ENCODE measurements around the gene SAMD4B.
A peak's percentile ranks its signal among the peaks of the same experiment; 100 is the strongest.
"Not testable (repeated sequence)": the region's sequence is repeated elsewhere in the genome, so short reads cannot be mapped to it uniquely, and the experiment has no call there.

The SAMD4B gene

DNA sequence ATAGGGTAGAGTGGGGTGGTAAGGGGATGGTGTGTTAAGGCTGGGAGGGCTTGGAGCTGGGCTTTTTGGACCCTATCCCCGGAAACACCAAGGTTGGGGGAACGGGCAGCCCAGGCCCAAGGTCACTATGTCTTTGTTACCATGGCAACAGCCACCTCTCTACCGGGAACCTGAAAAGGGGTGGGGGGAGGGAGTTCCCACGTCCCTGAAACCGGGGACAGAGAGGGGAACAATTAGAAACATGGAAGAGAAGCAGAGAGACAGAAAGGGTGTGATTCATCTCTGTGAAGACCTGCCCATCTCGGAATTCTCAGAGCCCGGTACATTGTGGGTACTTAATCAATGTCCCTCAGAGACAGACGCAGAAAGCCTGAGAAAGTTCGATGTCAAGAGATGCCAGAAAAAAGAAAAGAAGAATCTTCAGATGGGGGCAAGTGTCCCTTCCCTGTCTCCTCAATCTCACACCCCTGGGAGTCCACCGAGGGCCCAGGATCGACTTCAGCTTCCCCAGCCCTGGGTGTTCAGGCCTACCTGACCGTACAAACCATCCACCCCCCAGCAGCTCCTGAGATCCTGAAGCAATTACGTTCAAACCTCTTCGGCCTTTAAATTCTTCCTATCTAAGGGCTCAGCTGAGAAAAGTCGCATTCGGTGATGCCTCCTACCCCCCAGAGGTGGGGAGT is 14.7 kb upstream of the SAMD4B start:
- TF ChIP-seq, protein P1, sequence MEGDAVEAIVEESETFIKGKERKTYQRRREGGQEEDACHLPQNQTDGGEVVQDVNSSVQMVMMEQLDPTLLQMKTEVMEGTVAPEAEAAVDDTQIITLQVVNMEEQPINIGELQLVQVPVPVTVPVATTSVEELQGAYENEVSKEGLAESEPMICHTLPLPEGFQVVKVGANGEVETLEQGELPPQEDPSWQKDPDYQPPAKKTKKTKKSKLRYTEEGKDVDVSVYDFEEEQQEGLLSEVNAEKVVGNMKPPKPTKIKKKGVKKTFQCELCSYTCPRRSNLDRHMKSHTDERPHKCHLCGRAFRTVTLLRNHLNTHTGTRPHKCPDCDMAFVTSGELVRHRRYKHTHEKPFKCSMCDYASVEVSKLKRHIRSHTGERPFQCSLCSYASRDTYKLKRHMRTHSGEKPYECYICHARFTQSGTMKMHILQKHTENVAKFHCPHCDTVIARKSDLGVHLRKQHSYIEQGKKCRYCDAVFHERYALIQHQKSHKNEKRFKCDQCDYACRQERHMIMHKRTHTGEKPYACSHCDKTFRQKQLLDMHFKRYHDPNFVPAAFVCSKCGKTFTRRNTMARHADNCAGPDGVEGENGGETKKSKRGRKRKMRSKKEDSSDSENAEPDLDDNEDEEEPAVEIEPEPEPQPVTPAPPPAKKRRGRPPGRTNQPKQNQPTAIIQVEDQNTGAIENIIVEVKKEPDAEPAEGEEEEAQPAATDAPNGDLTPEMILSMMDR (IDR thresholded peaks at IDR 0.05): no peak
- H3K27ac ChIP-seq: no peak overlapping the region
- H3K4me3 ChIP-seq: no peak overlapping the region
- DNase-seq (ENCODE audit: low spot score): no peak

DNA sequence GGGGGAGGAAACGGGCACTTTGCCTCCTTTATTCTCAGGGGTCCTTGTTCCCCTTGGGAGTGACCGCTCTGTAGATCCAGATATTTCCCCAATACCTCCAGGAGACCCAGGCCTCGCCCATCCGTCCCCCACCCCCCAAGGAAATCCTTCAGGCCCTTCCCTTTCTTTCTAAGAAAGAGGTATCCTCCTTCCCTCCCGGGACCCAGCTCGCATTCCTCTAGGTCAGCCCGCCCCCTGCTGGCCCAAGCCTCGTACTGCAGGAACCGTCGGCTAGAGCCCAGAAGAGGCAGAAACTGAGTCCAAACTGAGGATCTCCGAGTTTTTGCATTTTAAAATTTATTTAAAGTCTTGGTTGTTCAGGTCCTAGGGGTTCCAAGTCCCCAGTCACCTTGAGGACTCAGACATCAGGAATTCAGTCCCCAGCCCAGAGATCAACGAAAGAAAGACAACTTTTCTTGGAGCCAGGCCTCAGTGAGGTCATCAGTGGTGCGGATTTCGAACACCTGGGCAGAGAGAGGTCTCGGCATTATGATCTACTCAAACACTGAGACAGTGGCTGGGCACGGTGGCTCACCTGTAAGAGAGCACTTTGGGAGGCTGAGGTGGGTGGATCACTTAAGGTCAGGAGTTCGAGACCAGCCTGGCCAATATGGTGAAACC is 14.0 kb upstream of the SAMD4B start:
- TF ChIP-seq, protein P1 (IDR thresholded peaks at IDR 0.05): peak; percentile 91
- Histone ChIP-seq H3K4me3 (no peak overlapping the region), H3K27ac (no peak overlapping the region)
- peak; percentile 83 for DNase-seq (ENCODE audit: low spot score)

DNA sequence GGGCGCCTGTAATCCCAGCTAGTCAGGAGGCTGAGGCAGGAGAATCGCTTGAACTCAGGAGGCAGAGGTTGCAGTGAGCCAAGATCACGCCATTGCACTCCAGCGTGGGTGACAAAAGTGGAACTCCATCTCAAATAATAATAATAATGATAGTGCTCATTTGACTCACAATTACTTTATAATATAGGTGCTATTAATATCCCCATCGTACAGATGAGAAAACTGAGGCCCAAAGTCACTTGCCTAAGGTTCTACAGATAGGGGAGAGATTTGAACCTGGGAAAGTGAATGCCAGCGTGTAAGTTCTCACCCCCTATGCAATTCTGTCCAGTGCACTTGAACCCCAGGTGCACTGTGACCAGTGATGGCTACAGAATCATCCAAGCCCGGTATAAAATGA is 12.3 kb upstream of the SAMD4B start:
- Histone ChIP-seq H3K27ac (no peak overlapping the region), H3K4me3 (no peak overlapping the region)
- DNase-seq (ENCODE audit: low spot score): no peak
- TF ChIP-seq, protein P1 (IDR thresholded peaks at IDR 0.05): no peak

DNA sequence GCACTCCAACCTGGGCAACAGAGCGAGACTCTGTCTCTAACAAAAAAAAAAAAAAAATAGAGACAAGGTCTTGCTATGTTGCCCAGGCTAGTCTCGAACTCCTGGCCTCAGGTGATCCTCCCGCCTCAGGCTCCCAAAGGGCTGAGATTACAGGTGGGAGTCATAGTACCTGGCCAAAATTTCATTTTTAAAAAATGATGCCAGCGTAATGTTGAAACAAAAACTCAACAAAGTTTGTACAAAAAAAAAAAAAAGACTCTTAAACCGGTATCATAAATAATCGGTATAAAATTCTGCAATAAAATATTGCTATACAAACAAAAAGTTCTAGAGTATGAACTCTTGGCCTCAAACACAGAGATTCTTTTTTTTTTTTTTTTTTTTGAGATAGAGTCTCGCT is 9.9 kb upstream of the SAMD4B start:
- TF ChIP-seq, protein P1 (IDR thresholded peaks at IDR 0.05): no peak
- H3K27ac ChIP-seq: no peak overlapping the region
- no peak overlapping the region for H3K4me3 ChIP-seq
- no peak for DNase-seq (ENCODE audit: low spot score)

DNA sequence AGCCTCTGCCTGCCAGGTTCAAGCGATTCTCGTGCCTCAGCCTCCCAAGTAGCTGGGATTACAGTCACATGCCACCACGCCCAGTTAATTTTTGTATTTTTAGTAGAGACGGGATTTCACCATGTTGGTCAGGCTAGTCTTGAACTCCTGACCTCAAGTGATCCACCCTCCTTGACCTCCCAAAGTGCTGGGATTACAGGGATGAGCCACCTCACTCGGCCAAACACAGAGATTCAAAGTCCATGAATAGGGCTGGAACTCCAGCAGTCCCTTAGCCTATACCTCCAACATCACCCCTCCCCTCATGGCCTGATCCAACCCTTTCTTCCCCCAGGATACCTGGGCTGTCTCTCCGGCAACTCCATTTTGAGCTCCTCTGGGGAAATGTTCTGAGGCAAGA is 9.5 kb upstream of the SAMD4B start:
- not testable (repeated sequence) for DNase-seq (ENCODE audit: low spot score); H3K27ac ChIP-seq; H3K4me3 ChIP-seq

DNA sequence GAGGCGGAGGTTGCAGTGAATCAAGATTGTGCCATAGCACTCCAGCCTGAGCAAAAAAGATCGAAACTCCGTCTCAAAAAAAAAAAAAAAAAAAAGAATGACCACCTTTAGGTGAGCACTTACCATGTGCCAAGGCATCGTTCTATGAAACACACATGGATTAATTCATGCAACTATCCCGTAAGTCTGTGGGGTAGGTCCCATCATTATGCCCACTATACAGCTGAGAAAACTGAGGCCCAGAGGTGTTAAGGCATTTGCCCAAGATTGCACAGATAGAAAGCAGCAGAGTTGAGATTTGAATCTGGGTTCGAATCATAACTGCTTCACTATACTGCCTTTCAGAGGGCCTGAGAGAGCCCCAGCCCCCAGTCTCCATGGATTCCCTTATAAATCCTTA is 8.7 kb upstream of the SAMD4B start:
- no peak for DNase-seq (ENCODE audit: low spot score)
- Histone ChIP-seq H3K4me3 (no peak overlapping the region), H3K27ac (no peak overlapping the region)
- TF ChIP-seq, protein P1 (IDR thresholded peaks at IDR 0.05): no peak

DNA sequence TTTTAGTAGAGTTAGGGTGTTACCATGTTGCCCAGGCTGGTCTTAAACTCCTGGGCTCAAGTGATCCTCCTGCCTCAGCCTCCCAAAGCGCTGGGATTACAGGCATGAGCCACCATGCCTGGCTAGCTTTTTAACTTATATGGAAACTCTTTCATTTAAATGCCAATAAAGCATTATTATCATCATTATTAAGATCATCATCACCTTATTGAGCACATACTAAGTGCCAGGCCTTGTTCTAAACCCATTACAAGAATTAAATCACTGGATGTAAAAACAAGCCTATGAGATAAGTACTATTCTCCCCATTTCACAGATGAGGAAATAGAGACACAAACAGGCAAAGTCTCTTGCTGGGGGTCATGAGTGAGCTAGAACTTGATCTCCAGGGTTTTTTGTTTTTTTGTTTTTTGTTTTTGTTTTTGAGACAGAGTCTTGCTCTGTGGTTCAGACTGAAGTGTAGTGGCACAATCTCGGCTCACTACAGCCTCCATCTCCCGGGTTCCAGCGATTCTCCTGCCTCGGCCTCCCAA is 7.7 kb upstream of the SAMD4B start:
- peak overlapping the region in 1 of 2 donors; percentile 85 for H3K27ac ChIP-seq
- no peak overlapping the region for H3K4me3 ChIP-seq
- TF ChIP-seq, protein P1 (IDR thresholded peaks at IDR 0.05): no peak
- DNase-seq (ENCODE audit: low spot score): no peak
